ENCODE results near the gene STXBP4. TPM values are rescaled to one million over a fixed set of nuclear protein-coding genes. Genes with fewer than 3 reads are reported as not detected.

STXBP4 gene
- total RNA-seq = 1 to 10 TPM; 5.1 to 5.4 TPM
- polyA plus RNA-seq (2013, experiment 1 of 2) = 3.0 TPM
- 3.1 TPM for polyA plus RNA-seq (2013, experiment 2 of 2)
- total RNA-seq = 3.8 to 34.1 (median 9.7) reads per million in 172 experiments

- DNase-seq (peak; percentile 89 to 98 (median 93)), ATAC-seq (ENCODE audit: poor library complexity) (peak; percentile 96)
- Histone ChIP-seq H3K36me3 (ENCODE audit: insufficient read depth, low read length) (peaks cover 17% of the 10 kb centered on the region), H3K4me3 (ENCODE audit: low read length) (peak within 1 kb of the TSS; percentile 92), H3K27ac (ENCODE audit: low read depth in 1 of 2, low read length in 2 of 2) (peak within 1 kb of the TSS; percentile 61 to 85), H3K9me3 (ENCODE audit: control insufficient read depth in 1 of 2, insufficient read depth in 1 of 2, low read length in 2 of 2) (no peaks in the 10 kb centered on the region), H3K4me1 (ENCODE audit: insufficient read depth, low read length) (peaks cover 25% of the 10 kb centered on the region), H3K27me3 (ENCODE audit: control insufficient read depth in 1 of 2, insufficient read depth in 2 of 2, low read length in 2 of 2) (no peaks in the 10 kb centered on the region)
- intact Hi-C loops (cut with DNase I, micrococcal nuclease) = loop anchor here in 1 of 2 experiments (5.0 to 10.0 kb wide), 3 partner anchors 269 to 454 kb away; partner anchors contain the start of genes HLF and MMD
- Mint-ChIP-seq H3K4me1 (ENCODE audit: low read depth) (peaks cover 5% of the 10 kb centered on the region), H3K9me3 (no peaks in the 10 kb centered on the region), H3K36me3 (ENCODE audit: low read depth) (peaks cover 29% of the 10 kb centered on the region), H3K27me3 (no peaks in the 10 kb centered on the region), H3K4me3 (no peak within 1 kb of the TSS), H3K27ac (no peak within 1 kb of the TSS)
- no peak for TF ChIP-seq CTCF (IDR thresholded peaks at IDR 0.05)
- ChIA-PET CTCF (no interaction called here), POLR2A (no interaction called here)
Measured at GRCh38 chr17:54968262-54968987, at the start of gene STXBP4, which contains the start of gene COX11. Gene STXBP4, plus strand, starts transcription at chr17:54968765. Its CDS starts 17,455 bp downstream, at chr17:54986220. Gene COX11, minus strand, starts transcription at chr17:54968654. Its CDS starts 8 bp downstream, at chr17:54968646.

- no peak for DNase-seq
- H3K4me3 Mint-ChIP-seq = no peak overlapping the region
- Histone ChIP-seq H3K36me3 (ENCODE audit: insufficient read depth, low read length) (no peaks in the 10 kb centered on the region), H3K9me3 (ENCODE audit: control insufficient read depth in 1 of 2, insufficient read depth in 1 of 2, low read length in 2 of 2) (peaks cover 0 to 9% of the 10 kb centered on the region in 2 experiments), H3K4me3 (ENCODE audit: low read length) (no peak overlapping the region), H3K4me1 (ENCODE audit: insufficient read depth, low read length) (no peaks in the 10 kb centered on the region), H3K27me3 (ENCODE audit: control insufficient read depth in 1 of 2, insufficient read depth in 2 of 2, low read length in 2 of 2) (no peaks in the 10 kb centered on the region), H3K27ac (ENCODE audit: low read depth in 1 of 2, low read length in 2 of 2) (no peak overlapping the region)
- no peaks in the 10 kb centered on the region for H3K4me1 Mint-ChIP-seq (ENCODE audit: low read depth)
- no peaks in the 10 kb centered on the region for H3K27me3 Mint-ChIP-seq
- POLR2A ChIA-PET = no interaction called here
- CTCF ChIA-PET = no interaction called here
- intact Hi-C loops (cut with DNase I, micrococcal nuclease) = no loop called here
- ATAC-seq (ENCODE audit: poor library complexity) = no peak
- no peaks in the 10 kb centered on the region for H3K36me3 Mint-ChIP-seq (ENCODE audit: low read depth)
- no peak for TF ChIP-seq CTCF (IDR thresholded peaks at IDR 0.05)
- no peak overlapping the region for H3K27ac Mint-ChIP-seq
- peaks cover 5% of the 10 kb centered on the region for H3K9me3 Mint-ChIP-seq
Measured at GRCh38 chr17:54919425-54919824, 49.1 kb upstream of the STXBP4 start.

DNA sequence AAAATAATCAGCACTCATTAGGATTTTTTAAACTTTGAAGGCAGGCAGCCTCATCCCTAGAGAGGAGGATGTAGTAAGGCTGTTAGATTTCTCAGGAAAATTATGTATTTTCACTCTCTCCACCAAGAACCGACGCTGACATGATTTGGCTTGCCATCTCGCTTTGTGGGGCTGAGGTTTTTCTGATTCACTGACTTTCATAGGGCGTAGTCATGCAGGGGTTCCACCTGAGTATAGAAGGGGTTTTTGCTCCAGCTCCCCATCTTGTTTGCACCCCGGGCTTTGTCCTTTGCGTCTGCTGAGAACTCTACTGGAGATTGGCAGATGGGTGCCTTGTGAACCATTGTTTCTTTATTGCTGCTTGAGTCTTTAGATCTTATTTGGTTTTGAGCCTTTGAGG, 47.7 kb upstream of the STXBP4 start:
- Mint-ChIP-seq H3K27ac (no peak overlapping the region), H3K36me3 (ENCODE audit: low read depth) (no peaks in the 10 kb centered on the region), H3K9me3 (peaks cover 5% of the 10 kb centered on the region), H3K4me3 (no peak overlapping the region), H3K27me3 (no peaks in the 10 kb centered on the region), H3K4me1 (ENCODE audit: low read depth) (no peaks in the 10 kb centered on the region)
- Histone ChIP-seq H3K27ac (ENCODE audit: low read depth in 1 of 2, low read length in 2 of 2) (no peak overlapping the region), H3K4me3 (ENCODE audit: low read length) (no peak overlapping the region), H3K4me1 (ENCODE audit: insufficient read depth, low read length) (no peaks in the 10 kb centered on the region), H3K36me3 (ENCODE audit: insufficient read depth, low read length) (no peaks in the 10 kb centered on the region), H3K27me3 (ENCODE audit: control insufficient read depth in 1 of 2, insufficient read depth in 2 of 2, low read length in 2 of 2) (no peaks in the 10 kb centered on the region), H3K9me3 (ENCODE audit: control insufficient read depth in 1 of 2, insufficient read depth in 1 of 2, low read length in 2 of 2) (peaks cover 0 to 9% of the 10 kb centered on the region in 2 experiments)
- ChIA-PET POLR2A (no interaction called here), CTCF (no interaction called here)
- intact Hi-C loops (cut with DNase I, micrococcal nuclease) = no loop called here
- no peak for TF ChIP-seq CTCF (IDR thresholded peaks at IDR 0.05)
- ATAC-seq (ENCODE audit: poor library complexity) (no peak), DNase-seq (no peak)
